ENCODE data around the gene PLAA.
A peak's percentile ranks its signal among the peaks of the same experiment; 100 is the strongest.

The PLAA gene

GRCh38 chr9:26971721-26972120, 24.7 kb upstream of the PLAA start:
- no peak overlapping the region for H3K4me3 ChIP-seq (ENCODE audit: low read depth, low read length)
- DNase-seq (ENCODE audit: low read depth): no peak
- TF ChIP-seq, protein P1, sequence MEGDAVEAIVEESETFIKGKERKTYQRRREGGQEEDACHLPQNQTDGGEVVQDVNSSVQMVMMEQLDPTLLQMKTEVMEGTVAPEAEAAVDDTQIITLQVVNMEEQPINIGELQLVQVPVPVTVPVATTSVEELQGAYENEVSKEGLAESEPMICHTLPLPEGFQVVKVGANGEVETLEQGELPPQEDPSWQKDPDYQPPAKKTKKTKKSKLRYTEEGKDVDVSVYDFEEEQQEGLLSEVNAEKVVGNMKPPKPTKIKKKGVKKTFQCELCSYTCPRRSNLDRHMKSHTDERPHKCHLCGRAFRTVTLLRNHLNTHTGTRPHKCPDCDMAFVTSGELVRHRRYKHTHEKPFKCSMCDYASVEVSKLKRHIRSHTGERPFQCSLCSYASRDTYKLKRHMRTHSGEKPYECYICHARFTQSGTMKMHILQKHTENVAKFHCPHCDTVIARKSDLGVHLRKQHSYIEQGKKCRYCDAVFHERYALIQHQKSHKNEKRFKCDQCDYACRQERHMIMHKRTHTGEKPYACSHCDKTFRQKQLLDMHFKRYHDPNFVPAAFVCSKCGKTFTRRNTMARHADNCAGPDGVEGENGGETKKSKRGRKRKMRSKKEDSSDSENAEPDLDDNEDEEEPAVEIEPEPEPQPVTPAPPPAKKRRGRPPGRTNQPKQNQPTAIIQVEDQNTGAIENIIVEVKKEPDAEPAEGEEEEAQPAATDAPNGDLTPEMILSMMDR (conservative IDR thresholded peaks at IDR 0.05; ENCODE audit: low read depth, low read length): no peak

DNA sequence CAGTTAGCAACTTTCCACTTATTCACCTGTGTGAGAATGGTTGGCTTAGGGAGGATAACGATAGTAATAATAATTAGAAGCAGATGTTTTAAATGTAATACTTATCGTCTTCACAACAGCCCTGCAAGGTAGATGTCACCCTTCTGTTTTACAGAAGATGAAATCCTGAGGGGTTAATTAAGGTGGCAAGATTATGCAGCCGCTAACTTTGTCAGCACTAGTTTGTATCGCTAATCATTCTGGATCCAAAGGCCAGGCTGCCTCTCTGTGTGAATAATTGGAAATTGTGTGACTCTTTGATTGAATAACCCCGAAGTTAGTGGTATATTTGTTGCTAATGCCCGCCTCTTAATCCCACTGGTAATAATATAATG, 9.8 kb upstream of the PLAA start:
- DNase-seq (ENCODE audit: low read depth): no peak
- peak overlapping the region; percentile 80 for H3K4me3 ChIP-seq (ENCODE audit: low read depth, low read length)
- TF ChIP-seq, protein P1 (conservative IDR thresholded peaks at IDR 0.05; ENCODE audit: low read depth, low read length): no peak

GRCh38 chr9:26955921-26956859, 9.1 kb upstream of the PLAA start, which contains the start of gene IFT74:
Gene IFT74 (plus strand): TSS chr9:26956412. CDS start chr9:26961968, 5,556 bp downstream.
- TF ChIP-seq, protein P1 (conservative IDR thresholded peaks at IDR 0.05; ENCODE audit: low read depth, low read length): no peak
- peak; percentile 99 for DNase-seq (ENCODE audit: low read depth)
- H3K4me3 ChIP-seq (ENCODE audit: low read depth, low read length): peak within 1 kb of the TSS; percentile 80

DNA sequence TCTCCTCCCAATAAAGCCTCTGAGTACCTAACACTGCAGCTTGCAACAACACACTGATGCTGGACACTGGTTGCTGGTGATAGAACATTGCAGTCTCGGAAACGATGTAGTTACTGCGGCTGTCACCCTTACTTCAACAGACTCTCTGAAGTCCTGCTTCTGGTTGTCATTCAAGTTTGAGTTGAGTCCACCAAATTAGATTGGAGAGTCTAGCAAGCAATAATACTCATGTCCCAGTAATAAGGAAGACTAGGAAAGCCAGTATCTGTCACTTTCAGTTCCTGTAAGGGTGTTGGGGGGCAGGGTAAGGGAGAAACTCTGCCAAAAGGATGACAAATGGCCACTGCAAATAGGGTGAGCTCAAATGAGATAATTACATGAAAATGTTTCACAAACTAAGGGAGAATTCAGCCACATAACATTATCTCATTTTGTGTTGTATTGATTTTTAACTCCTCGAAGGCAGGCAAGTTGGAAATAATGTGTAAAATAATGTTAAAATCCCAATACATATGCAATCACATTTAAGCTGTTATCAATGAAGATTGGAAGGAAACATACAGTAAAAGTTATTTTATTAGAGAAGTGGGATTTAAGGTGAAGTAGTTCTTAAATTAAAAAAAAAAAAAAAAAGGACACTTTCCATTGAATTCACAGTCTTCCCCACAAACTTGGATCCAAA, 8.3 kb upstream of the PLAA start:
- peak overlapping the region; percentile 80 for H3K4me3 ChIP-seq (ENCODE audit: low read depth, low read length)
- DNase-seq (ENCODE audit: low read depth): no peak
- TF ChIP-seq, protein P1 (conservative IDR thresholded peaks at IDR 0.05; ENCODE audit: low read depth, low read length): no peak

DNA sequence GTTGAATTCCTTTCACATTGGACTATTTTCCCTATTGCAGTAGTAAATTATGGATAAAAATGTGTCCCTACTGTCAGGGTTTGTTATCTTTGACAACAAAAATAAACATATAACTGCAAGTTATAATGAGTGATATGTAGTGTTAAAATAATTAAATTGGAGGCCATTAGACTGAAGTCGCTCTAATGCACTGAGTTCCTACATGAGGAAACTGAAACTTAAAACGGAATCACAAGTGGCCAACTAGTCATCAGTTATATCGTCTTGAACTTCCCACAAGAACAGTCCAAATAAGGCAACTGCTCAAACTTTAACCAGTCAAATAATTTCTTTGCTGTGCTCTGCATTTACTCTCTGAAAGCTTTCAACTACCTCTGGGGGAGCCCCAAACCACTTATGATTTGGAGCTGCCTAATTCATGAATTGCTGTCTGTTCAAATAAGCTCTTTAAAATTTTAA, 7.0 kb upstream of the PLAA start:
- DNase-seq (ENCODE audit: low read depth): peak; percentile 18
- no peak overlapping the region for H3K4me3 ChIP-seq (ENCODE audit: low read depth, low read length)

DNA sequence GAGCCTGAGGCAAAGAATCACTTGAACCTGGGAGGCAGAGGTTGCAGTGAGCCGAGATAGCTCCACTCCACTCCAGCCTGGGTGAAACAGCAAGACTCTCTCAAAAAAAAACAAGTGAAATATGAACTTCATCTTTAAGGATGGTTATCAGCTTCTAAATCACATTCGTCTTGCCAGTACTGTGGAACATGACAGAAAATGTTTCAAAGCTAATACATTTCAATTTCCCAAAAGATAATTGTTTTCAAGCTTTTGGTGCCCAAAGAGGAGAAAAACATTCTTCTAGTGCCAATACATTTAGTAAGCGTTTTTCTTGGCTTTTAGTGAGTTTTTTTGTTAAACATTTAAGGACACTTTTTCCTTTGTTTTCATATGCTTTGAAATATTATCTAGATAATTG, 4.8 kb upstream of the PLAA start:
- TF ChIP-seq, protein P1 (conservative IDR thresholded peaks at IDR 0.05; ENCODE audit: low read depth, low read length): no peak

More for the DNA sequence above, 7.0 kb upstream of the PLAA start:
- TF ChIP-seq, protein P1 (conservative IDR thresholded peaks at IDR 0.05; ENCODE audit: low read depth, low read length): no peak

More for the DNA sequence above, 4.8 kb upstream of the PLAA start:
- H3K4me3 ChIP-seq (ENCODE audit: low read depth, low read length): no peak overlapping the region
- no peak for DNase-seq (ENCODE audit: low read depth)
